Transverse colon (tissue), 4 donors: ENCODE results near the gene TNFAIP3. TPM values are rescaled to one million over a fixed set of nuclear protein-coding genes. Genes with fewer than 3 reads are reported as not detected.
"Not testable (repeated sequence)": the region's sequence is repeated elsewhere in the genome, so short reads cannot be mapped to it uniquely, and the experiment has no call there.

Experiments
- DNase-seq: peaks from one replicate; pipeline ENCODE4 v3.0.0-alpha.2; 2019
- H3K27ac ChIP-seq, 4 donors: fragments of 200-600 bp; sonication (generic); 2 replicates each; pipeline ENCODE4 v1.5.1; 2016 to 2018; ENCODE audit warnings: inconsistent platforms in 4 of 4
- H3K27me3 ChIP-seq: fragments of 200-600 bp; sonication (generic); 2 replicates; pipeline ENCODE4 v1.5.1; 2017; ENCODE audit warnings: inconsistent platforms
- H3K36me3 ChIP-seq, 4 donors: fragments of 200-600 bp; sonication (generic); 2 replicates each; pipeline ENCODE4 v1.5.1; 2017 to 2019; ENCODE audit warnings: inconsistent platforms in 4 of 4
- H3K4me1 ChIP-seq, 4 donors: fragments of 200-600 bp; sonication (generic); 2 replicates each; pipeline ENCODE4 v1.5.1; 2017 to 2020; ENCODE audit warnings: inconsistent platforms in 4 of 4
- H3K4me3 ChIP-seq, 4 donors: fragments of 200-600 bp; sonication (generic); 1 replicate in 1 of 4; 2 replicates in 3 of 4; pipeline versions ENCODE4 v1.5.1 to v1.6.1; 2017 to 2019; ENCODE audit warnings: inconsistent platforms in 4 of 4
- H3K9me3 ChIP-seq, 2 donors: fragments of 200-600 bp; sonication (generic); 2 replicates each; pipeline ENCODE4 v1.5.1; 2017 to 2019; ENCODE audit warnings: inconsistent platforms in 2 of 2
- CTCF ChIP-seq, 5 experiments: fragments of 200-600 bp in 3 of 5; fragments of 450-650 bp in 2 of 5; sonication (generic) in 3 of 5; IDR thresholded peaks; 1 replicate in 2 of 5; 2 replicates in 3 of 5; pipeline ENCODE4 v1.5.1; 2016 to 2017; ENCODE audit warnings: antibody characterized with exemption in 5 of 5, inconsistent platforms in 3 of 5, mild to moderate bottlenecking in 2 of 5, moderate library complexity in 1 of 5
- EP300 ChIP-seq: sonication (generic); formaldehyde crosslinking; IDR thresholded peaks from one replicate; pipeline ENCODE4 v1.6.1; 2017; ENCODE audit warnings: antibody characterized with exemption, low read depth
- POLR2A ChIP-seq: fragments of 450-650 bp; IDR thresholded peaks from one replicate; pipeline ENCODE4 v1.6.1; 2016; ENCODE audit warnings: antibody characterized with exemption, mild to moderate bottlenecking, moderate library complexity
- POLR2AphosphoS5 ChIP-seq, 3 donors: sonication (generic); formaldehyde crosslinking; IDR thresholded peaks; one replicate each; pipeline ENCODE4 v1.6.1; 2016; ENCODE audit warnings: antibody characterized with exemption in 3 of 3
- WGBS, 2 donors: methylation state at CpG; one replicate each; pipeline ENCODE4 v1.1.5; 2018; ENCODE audit warnings: low coverage in 1 of 2; 5-methylcytosine and 5-hydroxymethylcytosine counted together
- in situ Hi-C, 4 donors: fragments of 200-750 bp; cut with MboI; loops; one replicate each; pipeline versions ENCODE4 v1.15.0 to v1.15.1; 2017; ENCODE audit warnings: low sequenced_read_pairs in 3 of 4, low pct_ligation_motif_present in 1 of 4, low pct_unique_long_range_greater_than_20kb in 1 of 4
- intact Hi-C: fragments of 100-400 bp; cut with DNase I; formaldehyde crosslinking; loops from one replicate; pipeline ENCODE4 v1.15.1; 2023; ENCODE audit warnings: low total_unique reads
- total RNA-seq, 4 donors: library from RNA; depleted of rRNA; stranded (reverse); fragments of >200 nt; gene quantifications; one replicate each; pipeline ENCODE4 v1.1.0, GENCODE V29; 2016

The TNFAIP3 gene
- total RNA-seq, 4 donors from 2014 or later: 21.4 to 46.8 (median 36.3) TPM

GRCh38 chr6:137839076-137839475 is 28.0 kb upstream of the TNFAIP3 start:
- no peak for TF ChIP-seq CTCF (IDR thresholded peaks at IDR 0.05)
- no peak for TF ChIP-seq EP300
- no peak for TF ChIP-seq POLR2A
- no peak for TF ChIP-seq POLR2AphosphoS5 (IDR thresholded peaks at IDR 0.05)
- Histone ChIP-seq H3K27me3 (no peaks in the 10 kb centered on the region), H3K27ac (no peak overlapping the region), H3K4me1 (no peaks in the 10 kb centered on the region), H3K9me3 (no peaks in the 10 kb centered on the region), H3K4me3 (no peak overlapping the region), H3K36me3 (no peaks in the 10 kb centered on the region)
- in situ Hi-C loops: no loop called here
- intact Hi-C loops: no loop called here
- 83 to 96% methylated on average over 2 of the region's 2 CpGs for WGBS, 2 donors
- DNase-seq: no peak

- Histone ChIP-seq H3K36me3 (no peaks in the 10 kb centered on the region), H3K9me3 (no peaks in the 10 kb centered on the region), H3K4me3 (no peak overlapping the region), H3K27me3 (no peaks in the 10 kb centered on the region), H3K27ac (no peak overlapping the region), H3K4me1 (no peaks in the 10 kb centered on the region)
- intact Hi-C loops (no loop called here), in situ Hi-C loops (no loop called here)
- no peak for DNase-seq
- no peak for TF ChIP-seq POLR2A
- WGBS, 2 donors: 88 to 100% methylated on average over 1 of the region's 1 CpG
Measured at GRCh38 chr6:137840252-137840651, 26.8 kb upstream of the TNFAIP3 start.

GRCh38 chr6:137843211-137843610 is 23.8 kb upstream of the TNFAIP3 start:
- intact Hi-C loops: no loop called here
- H3K9me3 ChIP-seq: no peaks in the 10 kb centered on the region
- H3K4me1 ChIP-seq: peaks cover 0 to under 1% (median 0%) of the 10 kb centered on the region in 4 donors
- no peaks in the 10 kb centered on the region for H3K27me3 ChIP-seq
- H3K4me3 ChIP-seq: no peak overlapping the region
- DNase-seq: no peak
- H3K36me3 ChIP-seq: no peaks in the 10 kb centered on the region
- in situ Hi-C loops: no loop called here
- TF ChIP-seq EP300: no peak
- no peak for TF ChIP-seq CTCF (IDR thresholded peaks at IDR 0.05)
- no peak for TF ChIP-seq POLR2AphosphoS5 (IDR thresholded peaks at IDR 0.05)
- no peak for TF ChIP-seq POLR2A
- H3K27ac ChIP-seq: no peak overlapping the region

GRCh38 chr6:137844327-137844726 is 22.7 kb upstream of the TNFAIP3 start:
- whole genome bisulfite sequencing, 2 donors: 83 to 87% methylated on average over 1 to 2 of the region's 2 CpGs
- intact Hi-C loops, H3K9me3 ChIP-seq, H3K27me3 ChIP-seq, in situ Hi-C loops, H3K4me3 ChIP-seq, H3K27ac ChIP-seq, DNase-seq, H3K36me3 ChIP-seq: not testable (repeated sequence)
- peaks cover 0 to 11% (median 2%) of the 10 kb centered on the region in 4 donors for H3K4me1 ChIP-seq

- H3K27me3 ChIP-seq, H3K27ac ChIP-seq, H3K36me3 ChIP-seq, H3K9me3 ChIP-seq, H3K4me3 ChIP-seq, in situ Hi-C loops, DNase-seq, intact Hi-C loops: not testable (repeated sequence)
- peaks cover 0 to 16% (median 2%) of the 10 kb centered on the region in 4 donors for H3K4me1 ChIP-seq
- WGBS, 2 donors: 90 to 100% methylated on average over 1 to 7 of the region's 7 CpGs
Measured at GRCh38 chr6:137844773-137845172, 22.3 kb upstream of the TNFAIP3 start.

- Histone ChIP-seq H3K4me3 (no peak overlapping the region), H3K36me3 (no peaks in the 10 kb centered on the region), H3K27me3 (no peaks in the 10 kb centered on the region), H3K9me3 (no peaks in the 10 kb centered on the region), H3K4me1 (peaks cover 0 to 20% (median 3%) of the 10 kb centered on the region in 4 donors), H3K27ac (no peak overlapping the region)
- WGBS, 2 donors: 90% methylated on average over 5 to 6 of the region's 6 CpGs
- intact Hi-C loops: no loop called here
- TF ChIP-seq POLR2A: no peak
- no peak for TF ChIP-seq EP300
- TF ChIP-seq POLR2AphosphoS5 (IDR thresholded peaks at IDR 0.05): no peak
- TF ChIP-seq CTCF (IDR thresholded peaks at IDR 0.05): no peak
- in situ Hi-C loops: no loop called here
- no peak for DNase-seq
Measured at GRCh38 chr6:137845460-137845859, 21.6 kb upstream of the TNFAIP3 start.
